ENCODE results near the gene CCDC71. TPM values are rescaled to one million over a fixed set of nuclear protein-coding genes. Genes with fewer than 3 reads are reported as not detected.
A peak's percentile ranks its signal among the peaks of the same experiment; 100 is the strongest.

CCDC71 gene
- total and polyA plus RNA-seq, 9 of the 15 experiments (the other 6 are each of a cell fraction or from before 2014, with no cell fraction given), result 0.13 to 19.3 (median 14.3) TPM

GRCh38 chr3:49171775-49172500, 5.8 kb upstream of the CCDC71 start (continued):
- no peak for TF ChIP-seq ATF2 (CRISPR knock-in tag; IDR thresholded peaks at IDR 0.05)

- peak; percentile 92 for FAIRE-seq
- peak within 1 kb of the TSS; percentile 87 for H3K27ac ChIP-seq (ENCODE audit: extremely low read depth, low read depth, low read length)
- CTCF ChIA-PET (ENCODE audit: low intra/inter-chr PET ratio), result no interaction called here
- TF ChIP-seq MCM7 (IDR thresholded peaks at IDR 0.05) (no peak), ZNF764 (CRISPR knock-in tag; IDR thresholded peaks at IDR 0.05; ENCODE audit: low read depth) (no peak), RCOR1 (IDR thresholded peaks at IDR 0.05; ENCODE audit: borderline replicate concordance in 1 of 2, low read depth in 2 of 2, low read length in 2 of 2) (0 out of 4 replicates have a peak, but pooled peaks of 1 of the 2 experiments have one; percentile 28), E2F6 (IDR thresholded peaks at IDR 0.05; ENCODE audit: borderline replicate concordance in 1 of 2, extremely low read depth in 1 of 2, insufficient read depth in 1 of 2, insufficient read length in 1 of 2, low read depth in 1 of 2, low read length in 1 of 2, poor library complexity in 1 of 2, severe bottlenecking in 1 of 2) (peak; percentile 61), ZNF655 (CRISPR knock-in tag; IDR thresholded peaks at IDR 0.05) (no peak), PHTF2 (CRISPR knock-in tag; IDR thresholded peaks at IDR 0.05) (no peak), ZNF124 (CRISPR knock-in tag; IDR thresholded peaks at IDR 0.05) (no peak), SMARCE1 (IDR thresholded peaks at IDR 0.05) (peak; percentile 60; the same call in 1 of the 2 replicates), HES1 (IDR thresholded peaks at IDR 0.05; ENCODE audit: low read depth) (no peak), ZBTB17 (CRISPR knock-in tag; IDR thresholded peaks at IDR 0.05) (no peak), DNMT1 (IDR thresholded peaks at IDR 0.05) (no peak), CBFA2T2 (conservative IDR thresholded peaks at IDR 0.05) (peak; percentile 84)
Observed at GRCh38 chr3:49171119-49171774, 5.1 kb upstream of the CCDC71 start, which contains the start of gene KLHDC8B. Gene KLHDC8B (plus strand): TSS chr3:49171598. CDS start chr3:49172770, 1,172 bp downstream.

More at GRCh38 chr3:49171119-49171774, 5.1 kb upstream of the CCDC71 start, which contains the start of gene KLHDC8B:
- H3K4me1 ChIP-seq (replicated peaks in 1 of 2; ENCODE audit: control insufficient read depth in 2 of 2, insufficient read depth in 2 of 2, low read length in 2 of 2), result peaks cover 38 to 57% of the 10 kb centered on the region in 2 experiments
- H2AFZ ChIP-seq (ENCODE audit: low read depth, low read length), result peak within 1 kb of the TSS; percentile 98
- peak within 1 kb of the TSS; percentile 84 for H3K4me2 ChIP-seq (ENCODE audit: insufficient read depth, low read length)
- peaks cover 5% of the 10 kb centered on the region; the same call in 1 of the 2 replicates for H3K9me3 ChIP-seq (replicated peaks; ENCODE audit: control insufficient read depth, insufficient read depth, low read depth, low read length)
- in situ Hi-C loops (cut with MboI) (loop anchor here (25.0 kb wide), 1 partner anchor 266 kb away; the partner anchor contains the start of gene NICN1), intact Hi-C loops (cut with micrococcal nuclease) (loop anchor here (5.0 kb wide), 4 partner anchors 66 to 276 kb away; partner anchors contain the start of genes C3orf62 and USP4)
- DNase-seq (ENCODE audit: extremely low read depth in 1 of 4, low spot score in 3 of 4) (peak; percentile 90 to 94 (median 92)), ATAC-seq (peak; percentile 94)
- no peaks in the 10 kb centered on the region; the same call in 1 of the 2 replicates for H4K20me1 ChIP-seq (replicated peaks; ENCODE audit: control insufficient read depth, insufficient read depth, low read length)
- H3K79me2 ChIP-seq (ENCODE audit: control insufficient read depth, insufficient read depth, low read length), result peaks cover 30% of the 10 kb centered on the region
- H3K9me1 ChIP-seq (ENCODE audit: control insufficient read depth, insufficient read depth, low read length), result peaks cover 3% of the 10 kb centered on the region
- no TSS peak for BruUV-seq (replicated peaks)
- H3K36me3 ChIP-seq (ENCODE audit: control insufficient read depth, insufficient read depth, low read length), result peaks cover 16% of the 10 kb centered on the region
- H3K27me3 ChIP-seq (ENCODE audit: control insufficient read depth in 2 of 2, insufficient read depth in 2 of 2, low read length in 2 of 2), result no peaks in the 10 kb centered on the region
- POLR2A ChIA-PET, result interaction anchor here (0.7 to 1.2 kb wide), 4 partner anchors 10 to 824 kb away, joined by 3 to 5 read pairs (median 3); no protein-coding TSS in a partner anchor
- H3K4me3 ChIP-seq, result peak within 1 kb of the TSS; percentile 72
- under 1% methylated on average over 36 of the region's 57 CpGs for WGBS (ENCODE audit: insufficient coverage, low coverage, missing lambda C conversion rate)
- H3K9ac ChIP-seq (ENCODE audit: insufficient read depth in 1 of 2, low read depth in 2 of 2, low read length in 2 of 2), result peak within 1 kb of the TSS; percentile 67 to 88
